GM12865 (cell line): ENCODE results near the gene INPP4B.

Source experiments
- DNase-seq: peaks from one replicate; pipeline ENCODE4 v3.0.0; 2010; ENCODE audit warnings: low read depth
- H3K4me3 ChIP-seq: 2 replicates; pipeline ENCODE4 v1.5.1; 2011; ENCODE audit warnings: mild to moderate bottlenecking, low read depth, low read length, control low read depth
- CTCF ChIP-seq: IDR thresholded peaks from 2 replicates; pipeline ENCODE4 v1.5.1; 2011; ENCODE audit warnings: low read length, control low read depth, low read depth, inconsistent platforms; ENCODE audit not compliant: insufficient read depth; ENCODE audit errors: missing control alignments

Gene INPP4B

DNA sequence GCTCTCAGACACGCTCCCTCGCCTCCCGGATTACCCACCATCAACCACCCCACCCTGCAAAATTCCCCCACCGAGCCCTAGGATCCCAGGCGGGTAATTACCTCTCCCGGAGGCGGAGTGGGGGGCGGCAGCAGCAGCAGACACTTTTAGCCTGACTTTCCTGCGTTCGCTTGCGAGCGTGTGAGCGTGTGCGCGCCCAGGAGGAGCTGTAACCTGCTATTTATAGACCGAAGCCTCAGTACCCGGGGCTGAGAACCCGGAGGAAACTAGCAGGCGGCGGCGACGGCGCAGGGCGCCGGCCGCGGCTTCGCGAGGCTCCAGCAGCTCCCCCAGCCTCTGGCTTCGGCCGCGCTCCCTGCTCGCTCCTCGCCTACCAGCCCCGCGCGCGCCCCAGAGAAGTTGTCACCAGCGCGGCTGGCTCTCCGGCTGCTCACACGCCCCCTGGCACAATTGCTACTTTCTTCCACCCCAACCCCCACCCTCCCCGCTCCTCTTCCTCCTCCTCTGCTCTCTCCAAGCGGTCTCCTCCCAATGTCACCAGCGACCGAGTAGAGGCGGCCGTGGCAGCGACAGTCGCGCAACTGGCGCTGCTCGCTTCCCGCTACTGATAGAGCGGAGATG lies at the start of gene INPP4B:
Gene INPP4B, minus strand, starts transcription at position 194 of the 621 bp plus-strand sequence.
- peak within 1 kb of the TSS; percentile 41 for H3K4me3 ChIP-seq
- TF ChIP-seq CTCF: no peak
- peak; percentile 33 for DNase-seq

GRCh38 chr4:142893012-142893411 lies 46.9 kb upstream of the INPP4B start:
- TF ChIP-seq CTCF: no peak
- DNase-seq: no peak
- no peak overlapping the region for H3K4me3 ChIP-seq

DNA sequence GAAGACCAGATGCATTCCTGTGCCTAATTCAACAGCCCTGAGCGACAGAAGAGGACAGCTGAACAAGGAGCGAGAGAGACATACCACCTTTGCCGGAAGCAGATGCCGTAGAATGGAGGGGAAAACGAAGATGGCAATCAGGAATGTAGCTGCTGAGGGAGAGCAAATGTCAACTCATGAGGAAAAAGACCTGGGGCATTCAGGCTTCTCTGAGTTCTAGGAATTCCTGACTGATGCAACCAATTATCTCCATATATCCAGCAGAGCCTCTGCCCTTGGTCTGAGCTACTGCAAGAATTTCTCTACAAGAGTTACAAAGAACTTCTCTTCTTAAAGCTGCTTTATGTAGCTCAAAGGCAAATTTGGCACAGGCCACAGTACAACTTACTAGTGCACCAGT lies 40.5 kb upstream of the INPP4B start:
- no peak for DNase-seq
- no peak for TF ChIP-seq CTCF

GRCh38 chr4:142883040-142883832 lies 37.1 kb upstream of the INPP4B start:
- TF ChIP-seq CTCF: no peak
- DNase-seq: peak; percentile 15
- H3K4me3 ChIP-seq: no peak overlapping the region

More for the DNA sequence above, 40.5 kb upstream of the INPP4B start:
- H3K4me3 ChIP-seq: no peak overlapping the region

GRCh38 chr4:142882159-142882558 lies 36.1 kb upstream of the INPP4B start:
- no peak for TF ChIP-seq CTCF
- H3K4me3 ChIP-seq: no peak overlapping the region
- DNase-seq: no peak

- no peak overlapping the region for H3K4me3 ChIP-seq
- TF ChIP-seq CTCF: no peak
- DNase-seq: no peak
Measured at GRCh38 chr4:142881331-142881730, 35.2 kb upstream of the INPP4B start.
